HG03460 (cell line): ENCODE measurements around the gene NARS2.
"Not testable (repeated sequence)": the region's sequence is repeated elsewhere in the genome, so short reads cannot be mapped to it uniquely, and the experiment has no call there.

Experiments
- ATAC-seq: cut with Tn5 transposase; IDR thresholded peaks from one replicate; pipeline ENCODE4 v1.9.1; 2021; ENCODE audit not compliant: unreplicated experiment

The NARS2 gene

DNA sequence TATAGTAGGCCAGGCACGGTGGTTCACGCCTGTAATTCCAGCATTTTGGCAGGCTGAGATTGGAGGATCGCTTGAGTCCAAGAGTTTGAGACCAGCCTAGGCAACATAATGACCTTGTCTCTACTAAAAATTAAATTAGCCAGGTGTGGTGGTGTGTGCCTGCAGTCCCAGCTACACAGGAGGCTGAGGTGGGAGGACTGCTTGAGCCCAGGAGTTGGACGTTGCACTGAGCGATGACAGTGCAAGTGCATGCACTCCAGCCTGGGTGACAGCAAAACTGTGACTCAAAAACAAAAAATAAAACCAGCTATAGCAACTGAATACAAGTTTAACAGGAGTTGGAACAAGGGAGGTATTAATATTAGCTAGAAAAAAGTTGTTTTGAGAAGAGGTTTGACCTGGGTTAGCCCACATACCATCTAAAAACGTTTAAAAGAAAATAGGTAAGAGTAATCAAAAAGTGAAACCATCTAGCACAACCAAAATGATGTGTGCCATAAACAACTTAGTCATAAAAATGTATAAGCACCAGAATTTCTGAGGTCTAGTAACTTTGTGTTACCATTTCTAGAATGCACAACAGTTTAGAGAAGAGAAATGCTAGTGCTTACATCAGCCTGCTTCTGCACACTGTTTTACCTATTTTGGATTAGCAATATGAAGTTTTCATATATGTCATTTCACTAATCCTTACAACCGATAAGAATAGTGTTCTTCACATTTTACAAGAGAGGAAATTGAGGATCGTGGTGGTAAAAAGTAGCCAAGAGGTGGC, 26.5 kb downstream of the NARS2 start:
- no peak for ATAC-seq

GRCh38 chr11:78542007-78542406, 32.7 kb downstream of the NARS2 start:
- no peak for ATAC-seq

DNA sequence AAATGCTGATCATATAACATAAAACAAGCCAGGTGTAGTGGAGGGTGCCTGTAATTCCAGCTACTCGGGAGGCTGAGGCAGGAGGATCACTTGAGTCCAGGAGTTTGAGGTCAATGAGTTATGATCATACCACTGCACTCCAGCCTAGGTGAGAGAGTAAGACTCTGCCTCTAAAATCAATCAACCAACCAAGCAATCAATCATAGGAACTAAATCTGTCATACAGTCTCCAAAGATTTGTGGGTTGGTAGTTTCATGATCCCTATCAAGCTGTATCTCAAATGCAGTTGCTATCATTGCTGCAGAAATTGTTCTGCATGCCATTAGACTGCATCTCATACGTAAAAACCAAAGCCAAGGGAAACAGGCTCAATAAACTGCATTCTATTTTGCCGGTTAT, 33.1 kb downstream of the NARS2 start:
- no peak for ATAC-seq

GRCh38 chr11:78540256-78540655, 34.4 kb downstream of the NARS2 start:
- ATAC-seq = no peak

GRCh38 chr11:78539506-78539905, 35.2 kb downstream of the NARS2 start:
- no peak for ATAC-seq

- ATAC-seq = no peak
These were observed 37.7 kb downstream of the NARS2 start for GRCh38 chr11:78536933-78537332.

DNA sequence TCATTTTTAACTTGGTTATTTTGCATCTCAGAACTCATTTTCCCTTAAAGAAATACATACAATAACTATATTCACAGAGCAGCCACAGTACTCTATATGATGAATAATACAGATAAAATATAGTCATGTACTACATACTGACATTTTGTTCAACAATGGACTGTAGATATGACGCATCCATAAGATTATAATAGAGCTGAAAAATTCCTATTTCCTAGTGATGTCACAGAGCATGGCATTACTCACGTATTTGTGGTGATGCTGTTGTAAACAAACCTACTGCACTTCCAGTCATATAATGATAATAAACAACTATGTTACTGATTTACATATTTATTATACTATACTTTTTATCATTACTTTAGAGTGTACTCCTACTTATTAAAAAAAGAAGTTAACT, 38.7 kb downstream of the NARS2 start:
- ATAC-seq = no peak

DNA sequence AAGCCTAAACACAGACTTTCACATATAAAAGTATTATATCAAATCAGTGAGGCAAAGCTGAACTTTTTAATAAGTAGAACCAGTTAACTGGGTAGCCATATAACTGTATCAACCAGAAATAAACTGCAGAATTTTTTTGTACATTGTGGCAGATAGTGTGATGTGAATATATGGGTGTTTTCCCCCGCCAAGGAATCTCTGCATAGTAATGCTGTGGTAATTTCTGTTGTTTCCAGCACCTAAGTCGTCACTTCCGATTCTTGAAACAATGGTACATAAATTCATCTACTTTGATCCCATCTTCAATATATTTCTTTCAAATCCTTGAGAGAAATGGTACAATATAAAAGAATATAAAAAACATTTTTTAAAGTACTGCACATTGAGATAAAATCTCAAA, 39.6 kb downstream of the NARS2 start:
- ATAC-seq = no peak

- peak; percentile 66 for ATAC-seq
These were observed 41.3 kb downstream of the NARS2 start for GRCh38 chr11:78533399-78533798.

GRCh38 chr11:78532991-78533390, 41.7 kb downstream of the NARS2 start:
- peak; percentile 34 for ATAC-seq

DNA sequence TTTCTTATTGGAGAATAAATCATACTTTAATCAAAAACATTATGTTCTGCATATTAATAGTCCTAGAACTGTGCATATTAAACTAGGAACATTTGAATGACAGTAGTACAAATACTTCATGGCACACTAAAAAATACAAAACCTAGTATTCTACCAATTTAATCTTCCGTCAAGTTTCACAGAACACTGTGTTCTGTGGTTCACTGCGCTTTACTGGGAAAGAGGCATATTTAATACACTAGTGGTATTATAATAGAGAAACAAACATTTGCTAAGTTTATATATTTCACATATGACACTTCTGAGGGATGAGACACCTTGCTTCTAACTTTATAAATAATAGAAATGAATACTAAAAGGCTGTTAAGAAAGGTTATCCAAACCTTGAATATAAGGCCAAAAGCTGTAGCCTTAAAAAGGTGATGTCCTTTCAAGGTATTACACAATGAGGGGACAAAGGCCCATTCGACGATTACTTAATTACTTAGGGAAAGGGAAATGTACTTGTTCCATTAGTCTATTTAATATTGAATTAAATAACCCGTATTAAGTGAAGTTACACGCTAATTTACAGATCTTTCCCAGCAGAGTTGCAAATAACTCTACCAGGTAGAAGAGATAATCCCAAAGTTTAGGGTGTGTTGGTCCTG, 48.0 kb downstream of the NARS2 start:
- ATAC-seq = no peak

- no peak for ATAC-seq
These were observed 48.9 kb downstream of the NARS2 start for GRCh38 chr11:78525720-78526119.

DNA sequence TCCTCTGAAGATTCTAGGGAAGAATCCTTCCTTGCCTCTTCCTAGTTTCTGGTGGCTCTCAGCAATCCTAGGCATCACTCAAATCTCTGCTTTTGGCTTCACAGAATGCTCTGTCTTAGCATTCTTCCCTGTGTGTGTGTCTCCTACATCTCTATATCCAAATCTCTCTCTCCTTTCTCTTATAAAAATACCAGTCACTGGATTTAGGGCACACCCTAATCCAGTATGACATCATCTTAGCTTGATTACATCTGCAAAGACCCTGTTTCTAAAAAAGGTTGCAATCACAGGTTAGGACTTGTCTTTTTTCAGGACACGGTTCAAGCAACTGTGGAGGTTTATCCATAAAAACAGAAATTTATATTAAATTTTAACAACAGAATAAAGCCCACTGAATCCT, 54.4 kb downstream of the NARS2 start:
- no peak for ATAC-seq

GRCh38 chr11:78516281-78516680, 58.4 kb downstream of the NARS2 start:
- ATAC-seq = no peak

- no peak for ATAC-seq
These were observed 59.7 kb downstream of the NARS2 start for GRCh38 chr11:78514922-78515502.

- not testable (repeated sequence) for ATAC-seq
These were observed 61.6 kb downstream of the NARS2 start for GRCh38 chr11:78513085-78513484.

DNA sequence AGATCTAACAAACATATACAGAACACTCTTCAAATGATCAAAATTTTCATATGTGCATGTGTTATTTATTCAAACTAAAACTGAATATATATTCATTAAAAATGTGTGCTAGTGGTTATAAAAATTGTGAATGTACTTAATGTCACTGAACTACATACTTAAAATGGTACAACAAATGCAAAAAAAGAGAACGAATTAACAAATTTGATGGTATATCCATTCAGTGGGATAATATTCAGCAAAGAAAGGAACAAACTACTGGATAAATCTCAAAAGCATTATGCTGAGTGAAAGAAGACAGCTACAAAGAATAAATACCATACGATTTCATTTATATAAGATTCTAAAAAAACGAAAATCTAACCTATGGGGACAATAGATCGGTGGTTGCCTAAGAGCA, 64.1 kb downstream of the NARS2 start:
- no peak for ATAC-seq

- no peak for ATAC-seq
These were observed 64.6 kb downstream of the NARS2 start for GRCh38 chr11:78510025-78510596.

DNA sequence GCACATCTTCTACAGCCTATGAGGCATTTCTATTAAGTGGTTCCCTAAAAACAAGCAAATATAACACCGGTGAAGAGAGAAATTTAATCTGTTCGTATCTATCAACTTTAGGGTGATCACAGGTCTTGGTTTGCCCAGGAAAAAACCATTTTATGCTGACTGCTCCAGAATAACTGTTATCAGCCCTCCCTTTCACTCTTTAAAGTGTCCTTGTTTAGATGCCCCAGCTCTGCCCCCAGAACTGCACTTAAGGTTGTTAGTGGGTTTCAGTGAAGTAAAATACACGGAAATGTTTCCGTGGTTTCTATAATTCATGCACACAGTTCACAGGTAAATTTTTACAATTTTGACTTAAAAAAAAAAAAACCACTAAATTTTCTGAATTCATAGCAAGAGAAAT, 70.0 kb downstream of the NARS2 start:
- no peak for ATAC-seq

DNA sequence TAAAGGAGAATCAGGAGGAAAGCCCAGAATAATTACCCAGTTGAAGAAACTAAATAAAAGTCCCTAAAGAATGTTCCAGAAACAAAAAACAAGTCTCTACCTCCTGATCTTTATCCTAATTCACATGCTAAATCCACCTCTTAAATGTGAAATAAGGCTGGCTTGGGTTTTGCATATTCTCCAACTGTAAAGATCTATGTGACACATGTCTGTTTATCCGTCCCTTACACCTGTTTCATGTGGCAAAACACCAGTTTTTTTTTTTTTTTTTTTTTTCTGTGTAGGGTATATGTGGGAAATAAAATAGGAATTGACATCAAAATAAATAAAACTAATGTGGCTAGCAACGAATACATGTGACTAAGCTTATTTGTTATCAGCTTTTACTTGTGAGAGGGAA, 70.5 kb downstream of the NARS2 start:
- ATAC-seq = no peak

- ATAC-seq = no peak
These were observed 74.7 kb downstream of the NARS2 start for GRCh38 chr11:78499971-78500370.

DNA sequence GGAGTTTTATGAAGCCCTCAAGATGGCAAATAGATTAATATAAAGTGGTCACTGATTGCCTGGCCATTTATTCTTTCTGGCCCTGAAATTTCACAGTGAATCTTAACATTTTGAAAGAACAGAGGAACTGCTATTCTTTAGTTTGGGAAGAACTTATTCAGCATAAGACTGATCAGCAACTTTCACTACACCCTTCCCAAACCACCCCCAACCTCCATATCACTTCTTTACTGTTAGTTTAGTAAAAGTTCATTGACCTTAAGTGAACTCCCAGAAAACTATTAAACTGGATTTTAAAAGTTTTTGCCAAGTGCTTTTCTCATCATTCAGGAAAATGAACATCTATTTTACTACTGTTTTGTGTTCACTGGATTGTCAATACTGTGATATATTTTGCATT, 77.4 kb downstream of the NARS2 start:
- no peak for ATAC-seq
